GM18511 (cell line): ENCODE results near the gene PTOV1.

ENCODE experiments used
- ATAC-seq: cut with Tn5 transposase; IDR thresholded peaks from one replicate; pipeline ENCODE4 v1.9.1; 2021; ENCODE audit warnings: mild to moderate bottlenecking, moderate library complexity; ENCODE audit not compliant: unreplicated experiment

The PTOV1 gene

DNA sequence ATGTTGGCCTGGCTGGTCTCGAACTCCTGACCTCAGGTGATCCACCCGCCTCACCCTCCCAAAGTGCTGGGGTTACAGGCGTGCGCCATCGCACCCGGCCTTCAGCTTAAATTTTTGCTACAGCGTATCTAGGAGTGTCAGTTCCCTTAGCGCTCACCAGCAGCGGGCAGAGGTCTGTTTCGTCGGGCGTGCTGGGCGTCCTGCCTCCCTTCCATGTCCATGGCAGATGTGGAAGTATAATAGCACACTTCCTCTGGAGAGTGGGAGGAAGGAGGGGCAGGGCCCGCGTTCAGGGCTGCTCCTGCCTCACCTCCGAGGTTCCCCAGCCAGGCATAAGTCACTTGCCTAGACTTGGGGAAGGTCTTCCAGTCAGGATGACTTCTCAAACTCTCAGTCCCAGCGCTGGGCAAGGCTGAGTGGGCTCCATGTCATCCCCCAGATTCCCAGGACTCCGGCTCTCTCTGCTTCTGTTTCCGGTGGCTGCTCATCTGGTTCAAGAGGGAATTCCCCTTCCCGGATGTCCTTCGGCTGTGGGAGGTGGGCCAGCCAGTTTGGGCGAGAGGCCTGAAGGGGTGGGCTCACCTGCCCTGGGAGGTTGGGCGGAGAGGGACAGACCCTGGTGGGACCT is 36.2 kb downstream of the PTOV1 start:
- no peak for ATAC-seq

DNA sequence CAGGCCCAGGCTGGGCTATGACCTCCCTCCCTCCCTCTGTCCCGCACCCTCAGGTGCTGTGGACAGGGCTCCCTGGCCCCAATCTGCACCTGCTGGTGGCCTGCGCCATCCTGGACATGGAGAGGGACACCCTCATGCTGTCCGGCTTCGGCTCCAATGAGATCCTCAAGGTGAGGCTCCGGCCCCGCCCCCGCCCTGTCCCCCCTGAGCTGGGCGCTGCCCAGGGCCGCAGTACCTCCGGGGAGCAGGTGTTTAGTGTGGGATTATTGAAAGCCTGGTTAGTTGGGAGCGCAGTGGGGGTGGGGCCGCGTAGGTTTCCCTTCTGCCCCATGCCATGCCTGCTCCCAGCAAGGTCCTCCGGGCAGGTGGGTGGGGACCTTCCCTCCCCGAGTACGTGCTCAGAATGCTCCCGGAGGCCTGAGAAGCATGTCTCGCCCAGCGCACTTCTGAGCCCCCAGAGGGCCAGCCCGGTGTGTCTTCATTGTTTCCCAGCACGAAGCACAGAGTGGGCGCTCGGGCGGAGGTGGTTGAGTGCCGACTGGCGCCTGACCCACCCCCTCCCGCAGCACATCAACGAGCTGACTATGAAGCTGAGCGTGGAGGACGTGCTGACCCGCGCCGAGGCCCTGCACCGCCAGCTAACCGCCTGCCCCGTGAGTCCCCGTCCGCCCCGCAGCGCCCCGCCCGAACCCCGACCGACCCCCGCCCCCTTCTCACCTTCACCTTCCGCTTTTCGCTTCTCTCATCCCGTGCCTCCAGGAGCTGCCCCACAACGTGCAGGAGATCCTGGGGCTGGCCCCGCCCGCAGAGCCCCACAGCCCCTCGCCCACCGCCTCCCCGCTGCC is 36.9 kb downstream of the PTOV1 start:
- ATAC-seq = no peak

DNA sequence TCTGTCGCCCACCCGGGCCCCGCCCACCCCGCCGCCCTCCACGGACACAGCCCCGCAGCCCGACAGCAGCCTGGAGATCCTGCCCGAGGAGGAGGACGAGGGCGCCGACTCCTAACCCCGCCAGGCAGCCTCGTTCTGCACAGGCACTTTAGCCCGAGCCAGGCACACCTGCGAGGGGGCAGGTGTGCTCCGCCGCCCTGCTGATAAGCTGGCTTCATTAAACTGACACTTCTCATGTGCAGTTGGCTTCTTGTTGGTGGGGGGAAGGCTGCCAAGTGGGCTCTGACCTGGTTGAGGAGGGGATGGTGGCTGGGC is 37.5 kb downstream of the PTOV1 start:
- ATAC-seq = no peak

DNA sequence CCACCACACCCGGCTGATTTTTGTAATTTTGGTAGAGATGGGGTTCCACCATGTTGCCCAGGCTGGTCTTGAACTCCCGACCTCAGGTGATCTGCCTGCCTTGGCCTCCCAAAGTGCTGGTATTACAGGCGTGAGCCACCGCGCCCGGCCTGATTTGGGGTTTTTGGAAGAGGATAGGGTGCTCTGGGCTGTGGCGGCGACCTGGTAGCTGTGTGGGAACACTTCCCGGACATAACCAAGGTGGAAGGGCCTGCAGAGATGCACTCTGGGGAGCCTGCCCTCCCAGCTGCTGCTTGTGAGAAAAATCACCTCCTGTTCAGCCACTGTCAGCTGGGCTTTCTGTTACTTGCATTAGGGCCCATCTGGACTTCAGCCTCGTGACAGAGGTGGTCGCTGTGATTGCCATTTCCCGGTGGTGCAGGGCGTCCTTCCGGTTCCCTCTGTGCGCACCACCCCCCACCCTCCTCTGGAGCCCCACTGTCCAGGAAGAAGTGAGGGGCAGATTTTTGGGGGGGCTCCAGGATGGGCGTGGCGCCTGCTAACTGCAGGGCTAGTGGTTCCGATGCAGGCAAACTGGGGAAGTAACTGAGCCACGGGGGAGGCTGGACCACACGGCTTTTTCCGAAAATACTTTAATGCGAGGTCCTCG is 38.2 kb downstream of the PTOV1 start:
- ATAC-seq = no peak

DNA sequence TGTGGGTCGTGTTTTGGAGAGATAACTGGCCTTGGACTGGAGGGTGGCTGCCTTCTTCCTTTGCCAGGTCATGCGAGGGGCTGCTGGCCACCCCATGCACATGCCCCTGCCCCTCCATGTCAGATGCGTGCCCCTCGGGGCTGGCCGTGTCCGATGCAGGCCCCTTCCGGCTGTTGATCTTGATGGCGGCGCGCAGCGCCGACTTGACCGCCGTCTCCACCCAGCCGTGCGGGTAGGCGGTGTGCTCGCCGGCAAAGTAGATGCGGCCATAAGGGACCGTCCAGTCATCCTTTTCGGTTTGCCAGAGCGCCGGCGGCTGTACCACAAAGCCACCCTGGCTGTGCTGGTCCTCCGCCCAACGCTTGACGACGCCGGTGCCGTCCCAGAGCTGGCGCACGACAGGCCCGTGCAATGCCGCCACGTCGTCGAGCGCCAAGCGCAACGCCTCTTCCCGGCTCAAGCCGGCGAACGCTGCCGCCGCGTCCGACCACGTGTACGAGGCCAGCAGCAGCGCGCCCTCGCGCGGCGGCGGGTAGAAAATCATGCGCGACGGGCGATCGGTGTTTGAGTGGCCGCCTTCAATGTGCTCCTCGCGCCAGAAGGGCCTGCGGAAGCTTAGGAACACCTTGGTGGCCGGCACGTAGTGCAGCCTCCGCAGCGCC is 38.9 kb downstream of the PTOV1 start:
- ATAC-seq = no peak

DNA sequence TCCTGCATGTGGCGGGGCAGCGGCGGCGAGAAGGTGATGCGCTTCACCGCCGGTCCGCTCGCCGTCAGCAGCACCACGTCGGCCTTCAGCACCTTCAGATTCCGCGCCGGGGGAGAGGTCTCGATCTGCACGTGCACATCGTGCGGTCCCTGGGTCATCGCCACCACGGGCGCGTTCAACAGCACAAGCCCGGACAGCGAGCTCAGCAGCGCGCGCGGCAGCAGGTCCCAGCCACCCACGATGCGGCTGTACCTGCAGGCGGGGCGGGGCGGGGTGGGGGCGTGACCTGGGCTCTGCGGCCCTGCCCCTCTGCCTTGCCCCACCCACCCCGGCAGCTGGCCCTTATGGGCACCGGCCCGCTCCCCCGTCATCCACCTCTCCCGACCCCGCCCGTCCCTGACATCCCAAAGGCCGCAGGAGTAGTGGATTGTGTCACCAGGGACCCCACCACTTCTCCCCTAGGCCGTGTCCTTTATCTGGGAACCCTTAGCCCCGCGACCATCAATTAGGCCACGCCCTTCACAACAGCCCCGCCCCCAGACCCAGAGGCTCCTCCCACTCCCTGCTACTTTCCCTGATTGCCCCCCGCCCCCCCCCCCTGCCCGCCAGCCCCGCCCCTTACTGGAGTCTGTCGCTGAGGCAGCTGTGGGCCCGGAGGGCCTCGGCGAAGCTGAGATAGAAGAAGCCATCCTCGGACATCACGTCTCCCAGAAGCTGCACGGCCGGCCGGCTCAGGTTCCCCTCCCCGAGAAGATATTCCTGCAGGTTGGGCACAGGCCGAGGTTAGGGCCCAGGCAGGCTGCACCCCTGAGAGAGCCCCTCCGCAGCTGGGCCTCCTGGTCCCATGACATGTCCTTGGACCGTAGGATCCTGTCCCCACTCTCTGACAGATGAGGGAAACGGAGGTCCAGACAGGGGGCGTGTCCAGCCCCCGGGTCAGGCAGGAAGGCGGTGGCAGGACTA is 39.7 kb downstream of the PTOV1 start:
- no peak for ATAC-seq

DNA sequence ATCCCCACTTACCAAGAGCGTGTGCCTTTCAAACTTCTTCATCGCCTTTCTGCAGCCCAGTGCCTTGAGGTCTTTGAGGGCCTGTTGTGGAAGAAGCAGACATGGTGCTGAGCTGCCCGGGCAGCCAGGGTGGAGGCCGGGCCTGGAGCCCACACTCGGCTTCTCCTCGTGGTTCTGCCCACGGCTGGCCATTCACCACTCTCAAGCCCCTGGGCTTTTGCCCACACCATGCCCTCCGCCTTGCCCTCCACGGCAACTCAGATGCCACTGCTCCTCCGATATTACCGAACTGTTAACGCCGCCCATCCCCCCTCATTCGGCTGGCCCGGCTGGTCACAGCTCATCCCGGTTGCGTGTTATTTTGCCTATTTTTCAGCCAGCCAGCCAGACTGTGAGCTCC is 40.4 kb downstream of the PTOV1 start:
- ATAC-seq = no peak

DNA sequence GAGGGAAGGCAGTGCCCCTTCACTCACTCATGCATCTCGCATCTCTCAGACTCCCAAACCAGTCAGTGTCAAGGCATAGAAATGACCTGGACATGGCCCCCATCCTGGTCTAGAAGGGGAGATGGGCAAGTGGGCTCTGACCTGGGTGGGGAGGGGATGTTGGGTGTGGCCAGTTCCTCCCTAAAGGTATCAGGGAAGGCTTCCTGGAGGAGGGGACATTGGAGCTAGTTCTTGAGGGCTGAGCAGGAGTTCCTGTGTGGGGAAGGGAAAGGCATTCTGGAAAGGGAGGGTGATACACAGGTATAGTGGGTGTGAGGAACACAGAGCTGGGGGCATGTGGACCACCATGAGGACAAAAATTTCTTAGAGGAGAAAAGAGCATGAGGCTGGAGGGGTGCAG is 41.8 kb downstream of the PTOV1 start:
- ATAC-seq = no peak

DNA sequence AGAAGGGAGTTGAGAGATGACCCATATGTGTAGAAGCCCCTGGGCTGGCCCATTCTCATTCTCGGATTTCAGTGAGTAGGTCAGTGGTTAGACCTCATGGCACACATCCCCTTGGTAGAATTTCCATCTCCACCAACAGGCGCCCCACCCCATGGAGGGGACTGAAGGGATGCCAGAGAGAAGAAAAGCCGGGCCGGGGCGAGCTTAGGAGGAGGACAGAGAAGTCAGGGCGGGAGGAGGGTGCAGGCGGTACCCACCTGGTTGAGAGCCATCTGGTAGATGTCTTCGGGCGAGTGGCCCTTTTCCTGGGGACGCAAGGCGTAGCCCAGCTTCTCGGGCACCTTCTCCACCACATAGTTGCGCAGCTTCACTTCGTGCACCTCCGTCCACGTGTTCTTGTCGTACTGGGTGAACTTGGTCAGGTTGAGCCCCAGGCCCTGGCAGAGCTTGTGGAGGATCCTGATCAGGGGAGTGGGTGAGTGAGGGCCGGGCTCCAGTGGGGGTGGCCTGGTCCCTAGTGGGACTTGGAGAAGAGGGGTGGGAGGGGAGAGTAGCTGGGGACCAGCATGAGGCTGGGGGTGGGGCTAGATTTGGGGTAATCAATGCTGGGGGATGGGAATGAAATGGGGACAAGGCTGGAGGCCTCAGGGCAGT is 43.2 kb downstream of the PTOV1 start:
- ATAC-seq = no peak

DNA sequence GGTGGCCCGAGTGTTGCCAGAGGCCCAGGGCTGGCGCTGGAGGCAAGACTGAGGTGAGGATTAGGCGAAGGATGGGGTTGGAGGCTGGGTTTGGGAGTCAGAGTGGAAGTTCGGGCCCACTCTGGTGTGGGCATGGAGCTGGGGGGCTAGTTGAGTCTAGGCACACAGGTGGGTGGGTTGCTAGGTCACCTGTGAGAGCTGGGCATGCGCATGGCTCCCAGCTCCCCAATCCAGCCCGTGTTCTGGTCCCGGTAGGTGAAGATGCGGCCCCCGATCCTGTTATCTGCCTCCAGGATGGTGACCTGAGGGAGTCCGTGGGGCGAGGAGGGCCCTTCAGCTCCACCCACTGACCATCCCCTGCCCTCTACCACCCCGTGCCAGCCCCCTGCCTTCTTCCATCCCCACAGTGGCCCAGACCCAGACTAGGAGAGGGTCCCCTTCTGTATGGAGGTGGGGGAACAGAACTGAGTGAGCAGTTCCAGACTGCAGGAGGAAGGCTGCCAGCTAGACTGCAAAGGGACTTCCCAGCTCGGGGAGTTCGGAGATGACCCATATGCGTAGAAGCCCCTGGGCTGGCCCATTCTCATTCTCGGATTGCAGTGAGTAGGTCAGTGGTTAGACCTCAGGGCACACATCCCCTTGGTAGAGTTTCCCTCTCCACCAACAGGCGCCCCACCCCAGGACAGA is 44.1 kb downstream of the PTOV1 start:
- no peak for ATAC-seq

DNA sequence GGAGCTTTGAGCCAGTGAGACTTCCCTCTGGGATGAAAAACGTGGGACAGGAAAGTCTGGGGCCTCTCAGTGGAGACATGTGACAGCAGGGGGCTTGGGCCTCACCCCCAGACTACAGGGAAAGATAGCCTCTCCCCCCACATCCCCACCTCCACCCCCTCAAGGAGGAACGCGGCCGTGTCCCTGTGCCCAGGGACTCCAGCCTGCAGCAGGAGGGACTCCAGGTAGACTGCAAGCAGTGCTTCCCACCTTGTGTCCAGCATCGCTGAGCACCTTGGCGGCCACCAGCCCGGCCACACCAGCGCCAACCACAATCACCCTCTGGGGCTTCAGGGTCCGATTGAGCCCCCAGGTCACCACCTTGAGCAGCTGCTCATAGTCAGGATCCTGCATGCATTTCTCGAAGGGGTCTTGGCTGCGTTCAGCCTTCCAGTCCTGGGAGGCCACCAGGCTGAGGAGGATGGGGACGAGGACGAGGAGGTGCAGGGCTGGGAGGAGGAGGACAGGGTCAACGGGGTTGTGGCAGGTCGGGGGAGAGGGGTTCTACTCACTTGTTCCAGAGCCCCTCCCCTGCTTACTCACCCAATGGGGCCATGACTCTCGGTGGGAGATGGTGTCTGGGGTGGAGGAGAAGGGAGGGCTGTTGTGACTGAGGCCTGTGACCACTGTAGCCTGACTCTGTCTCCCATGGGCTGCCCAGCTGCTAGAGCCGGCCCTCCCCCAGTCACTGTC is 44.8 kb downstream of the PTOV1 start:
- ATAC-seq = no peak

DNA sequence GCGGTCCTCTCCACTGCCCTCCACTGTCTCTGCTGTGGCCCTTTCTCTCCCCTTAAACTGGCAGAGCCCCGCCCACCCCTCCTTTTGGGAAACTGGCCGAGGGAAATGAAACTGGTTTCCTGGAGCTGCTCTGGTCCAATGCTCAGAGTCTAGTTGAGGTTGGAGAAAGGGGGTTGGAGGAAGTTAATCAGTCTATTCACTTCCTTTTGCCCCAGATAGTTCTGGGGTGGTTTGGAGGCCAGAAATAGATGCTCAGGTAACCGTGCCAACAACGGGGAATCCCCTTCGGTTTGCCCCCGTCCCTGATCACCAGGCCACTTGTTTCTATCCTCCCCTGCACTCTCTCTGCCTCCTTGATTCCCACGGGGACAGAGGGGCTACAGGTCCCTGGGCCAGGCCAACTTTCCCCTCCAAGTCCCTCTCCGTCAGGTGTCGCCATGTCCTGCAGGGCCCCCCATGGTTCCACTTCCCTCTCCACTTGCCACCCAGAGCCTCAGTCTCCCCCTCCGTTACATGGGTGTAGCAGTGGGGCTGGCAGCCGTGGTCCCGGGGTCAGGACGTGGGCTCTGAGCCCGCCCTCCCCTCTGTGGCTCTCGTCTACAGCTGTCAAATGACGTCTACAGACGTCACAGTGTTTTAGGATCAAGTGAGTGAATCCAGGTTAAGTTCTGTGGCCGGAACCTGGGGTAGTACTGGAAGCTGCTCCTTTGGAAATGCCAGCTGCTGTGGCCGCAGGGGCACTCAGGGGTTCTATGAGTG is 46.1 kb downstream of the PTOV1 start, which contains the start of gene IL4I1:
Gene IL4I1, minus strand, starts transcription at position 25 of the 759 bp plus-strand sequence. CDS start 727 bp downstream, outside the sequence.
- ATAC-seq = peak; percentile 64

DNA sequence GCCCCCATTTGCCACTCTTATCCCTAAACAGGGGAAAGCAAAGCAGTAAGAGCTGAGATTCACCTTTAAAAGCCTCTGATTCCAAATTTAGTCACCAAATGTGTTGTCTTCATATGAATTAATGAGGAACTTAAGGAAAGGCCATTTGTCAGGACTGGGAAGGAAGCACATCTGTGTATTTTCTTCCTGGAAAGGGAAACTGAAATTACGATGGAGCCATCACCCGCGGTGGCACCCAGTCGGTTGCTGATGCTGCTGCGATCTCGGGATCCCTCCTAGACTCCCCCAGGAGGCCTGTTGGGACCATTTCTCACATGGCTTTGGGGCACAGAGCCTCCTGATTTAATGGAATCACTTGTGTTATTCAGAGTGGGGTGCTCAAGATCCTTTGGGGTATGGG is 53.2 kb downstream of the PTOV1 start:
- no peak for ATAC-seq

DNA sequence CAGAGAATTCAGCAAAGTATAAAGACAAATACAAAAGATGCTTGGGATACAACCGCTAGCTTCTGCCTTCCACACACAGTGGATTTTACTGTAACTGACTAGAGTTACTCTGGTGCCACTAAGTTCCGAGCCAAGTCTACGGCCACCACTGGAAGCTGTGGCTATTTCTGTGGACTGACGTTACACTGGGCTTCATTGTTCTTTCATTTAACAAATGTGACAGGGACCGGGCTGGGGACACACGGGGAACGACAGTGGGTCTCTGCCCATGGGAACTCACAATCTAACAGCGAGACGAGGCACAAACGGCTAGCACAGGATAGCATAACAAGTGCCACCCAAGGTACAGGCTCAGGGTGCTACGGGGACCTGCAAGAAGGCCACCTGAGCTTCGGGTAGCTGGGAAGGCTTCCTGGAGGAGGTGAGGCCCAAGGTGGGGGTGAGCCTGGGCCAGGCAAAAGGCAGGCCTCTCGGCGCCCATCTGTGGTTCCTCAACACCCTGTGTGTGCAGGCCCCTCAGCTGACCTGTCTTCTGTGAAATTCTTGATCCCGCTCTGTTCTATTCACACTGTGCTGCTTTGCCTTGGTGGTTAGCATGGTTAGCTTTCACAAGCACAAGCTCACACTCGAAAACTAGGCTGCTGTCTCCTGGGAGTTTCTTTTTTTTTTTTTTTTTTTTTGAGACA is 56.1 kb downstream of the PTOV1 start:
- no peak for ATAC-seq

DNA sequence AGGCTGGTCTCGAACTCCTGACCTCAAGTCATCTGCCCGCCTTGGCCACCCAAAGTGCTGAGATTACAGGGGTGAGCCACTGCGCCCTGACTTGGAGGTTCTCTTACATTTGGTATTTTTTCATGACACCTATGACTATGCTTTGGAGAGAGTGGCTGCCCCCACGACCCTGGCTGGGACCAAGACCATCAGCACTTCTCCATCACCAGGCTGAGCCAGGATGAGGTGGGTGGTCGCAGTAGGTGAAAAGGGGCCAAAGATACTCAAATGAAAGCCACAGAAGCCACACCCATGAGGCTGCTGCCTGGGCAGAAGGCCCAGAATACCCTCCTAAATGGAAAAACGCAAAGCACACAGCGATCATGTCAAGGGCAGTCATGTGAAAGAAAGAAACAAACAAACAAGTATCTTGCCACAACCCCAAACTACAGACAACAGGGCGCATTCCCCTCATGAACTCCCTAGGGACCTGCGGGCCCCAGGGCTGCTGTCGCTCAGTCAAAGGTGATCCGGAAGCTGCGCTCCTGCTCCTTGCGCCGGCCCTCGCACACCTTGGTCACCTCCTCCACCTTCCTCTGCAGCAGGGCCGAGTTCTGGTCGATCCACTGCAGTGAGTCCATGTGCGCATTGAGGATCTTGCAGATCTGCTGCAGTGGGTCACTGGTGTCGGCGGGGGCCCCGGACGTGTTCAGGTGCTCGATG is 56.9 kb downstream of the PTOV1 start:
- no peak for ATAC-seq

DNA sequence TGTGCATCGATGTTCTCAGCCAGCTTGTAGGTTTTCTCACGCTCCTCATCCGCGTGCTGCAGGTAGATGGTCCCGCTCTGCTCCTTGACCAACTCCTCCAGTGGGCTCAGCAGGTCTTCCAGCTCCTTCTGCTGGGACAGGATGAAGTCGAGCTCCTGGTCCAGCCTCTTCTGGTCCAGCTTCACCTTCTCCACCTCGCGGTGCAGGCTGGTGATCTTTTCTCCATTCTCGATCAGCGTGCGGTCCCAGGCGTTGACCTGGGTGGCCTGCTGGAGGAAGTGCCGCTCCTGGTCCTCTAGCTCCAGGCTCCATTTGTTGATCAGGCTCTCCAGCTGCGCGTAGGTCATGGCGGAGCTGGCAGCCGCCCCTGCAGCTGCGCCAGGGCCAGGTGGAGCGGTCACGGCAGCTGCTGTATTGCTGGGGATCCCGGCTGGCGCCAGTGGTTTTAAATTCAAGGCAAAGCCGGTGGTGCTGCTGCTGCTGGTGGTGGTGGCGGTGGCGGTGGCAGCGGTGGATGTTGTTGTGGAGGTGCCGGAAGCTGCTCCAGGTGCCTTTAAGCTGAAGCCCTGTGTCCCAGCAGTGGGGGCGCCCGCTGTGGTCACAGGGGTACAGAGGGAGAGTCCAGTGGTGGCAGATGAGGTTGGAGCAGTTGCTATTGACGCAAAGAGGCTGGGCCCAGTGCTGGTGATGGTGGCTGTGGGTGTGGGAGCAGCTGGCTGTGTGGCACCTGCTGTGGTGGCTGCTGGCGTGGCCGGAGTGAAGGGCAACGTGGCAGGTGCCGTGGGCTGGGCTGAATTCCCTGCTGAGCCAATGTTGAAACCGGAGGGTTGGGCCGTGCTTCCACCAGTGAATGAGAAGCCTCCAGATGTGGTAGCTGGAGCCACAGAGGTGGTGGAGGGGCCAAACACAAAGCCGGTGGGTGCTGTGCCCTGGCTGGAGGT is 57.8 kb downstream of the PTOV1 start:
- ATAC-seq = no peak
